Measurements from ENCODE around the gene GABBR2. TPM values are rescaled to one million over a fixed set of nuclear protein-coding genes. Genes with fewer than 3 reads are reported as not detected.

GABBR2 gene
- total RNA-seq, 1 donor from 2014 or later = not detected

DNA sequence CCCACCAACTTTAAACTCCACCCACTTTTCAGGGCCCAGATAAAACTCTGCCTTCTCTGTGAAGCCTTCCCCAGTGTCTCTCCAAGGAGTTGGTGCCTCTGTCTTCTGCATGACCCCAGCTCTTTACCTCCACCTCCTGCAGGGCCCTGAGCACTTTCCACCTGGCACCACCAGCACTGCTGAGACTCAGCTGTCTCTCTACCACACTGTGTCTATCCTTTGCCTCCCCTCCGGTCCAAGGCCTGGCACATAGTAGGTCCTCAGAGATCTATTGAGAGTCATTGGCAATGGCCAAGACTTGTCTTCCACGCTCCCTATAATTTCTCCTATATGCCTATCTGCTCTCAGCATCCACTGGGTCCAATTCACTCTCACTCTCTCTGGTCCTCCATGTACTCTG, 12.9 kb upstream of the GABBR2 start:
- TF ChIP-seq, protein P1, sequence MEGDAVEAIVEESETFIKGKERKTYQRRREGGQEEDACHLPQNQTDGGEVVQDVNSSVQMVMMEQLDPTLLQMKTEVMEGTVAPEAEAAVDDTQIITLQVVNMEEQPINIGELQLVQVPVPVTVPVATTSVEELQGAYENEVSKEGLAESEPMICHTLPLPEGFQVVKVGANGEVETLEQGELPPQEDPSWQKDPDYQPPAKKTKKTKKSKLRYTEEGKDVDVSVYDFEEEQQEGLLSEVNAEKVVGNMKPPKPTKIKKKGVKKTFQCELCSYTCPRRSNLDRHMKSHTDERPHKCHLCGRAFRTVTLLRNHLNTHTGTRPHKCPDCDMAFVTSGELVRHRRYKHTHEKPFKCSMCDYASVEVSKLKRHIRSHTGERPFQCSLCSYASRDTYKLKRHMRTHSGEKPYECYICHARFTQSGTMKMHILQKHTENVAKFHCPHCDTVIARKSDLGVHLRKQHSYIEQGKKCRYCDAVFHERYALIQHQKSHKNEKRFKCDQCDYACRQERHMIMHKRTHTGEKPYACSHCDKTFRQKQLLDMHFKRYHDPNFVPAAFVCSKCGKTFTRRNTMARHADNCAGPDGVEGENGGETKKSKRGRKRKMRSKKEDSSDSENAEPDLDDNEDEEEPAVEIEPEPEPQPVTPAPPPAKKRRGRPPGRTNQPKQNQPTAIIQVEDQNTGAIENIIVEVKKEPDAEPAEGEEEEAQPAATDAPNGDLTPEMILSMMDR (IDR thresholded peaks at IDR 0.05) = no peak
- Mint-ChIP-seq H3K27ac (ENCODE audit: unreplicated experiment) (no peak overlapping the region), H3K27me3 (ENCODE audit: unreplicated experiment) (peaks cover 51% of the 10 kb centered on the region), H3K4me1 (ENCODE audit: unreplicated experiment) (no peaks in the 10 kb centered on the region), H3K9me3 (ENCODE audit: unreplicated experiment) (no peaks in the 10 kb centered on the region), H3K36me3 (ENCODE audit: unreplicated experiment) (no peaks in the 10 kb centered on the region), H3K4me3 (ENCODE audit: unreplicated experiment) (no peak overlapping the region)
- DNase-seq (ENCODE audit: extremely low spot score, unreplicated experiment) = no peak

DNA sequence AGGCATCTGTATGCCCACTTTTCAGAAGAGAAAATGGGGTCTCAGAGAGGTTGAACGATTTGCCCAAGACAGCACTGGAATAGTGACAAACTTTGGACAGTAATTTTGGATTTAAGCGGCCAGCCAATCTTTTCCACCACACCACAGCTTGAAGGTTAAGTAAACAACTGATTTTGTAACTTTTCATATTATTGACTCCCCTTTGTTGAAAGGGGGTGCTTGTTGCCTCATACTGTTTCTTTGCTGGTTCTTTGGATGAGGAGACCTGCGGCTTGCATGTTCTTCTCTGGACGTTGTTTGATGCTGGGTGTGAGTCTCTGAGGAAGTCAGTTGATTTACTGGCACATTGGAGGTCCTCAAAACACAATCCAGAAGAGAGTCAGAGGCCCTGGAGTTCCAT, 11.7 kb upstream of the GABBR2 start:
- no peak for DNase-seq (ENCODE audit: extremely low spot score, unreplicated experiment)
- H3K4me3 Mint-ChIP-seq (ENCODE audit: unreplicated experiment) = no peak overlapping the region
- H3K9me3 Mint-ChIP-seq (ENCODE audit: unreplicated experiment) = no peaks in the 10 kb centered on the region
- H3K27ac Mint-ChIP-seq (ENCODE audit: unreplicated experiment) = no peak overlapping the region
- H3K4me1 Mint-ChIP-seq (ENCODE audit: unreplicated experiment) = no peaks in the 10 kb centered on the region
- TF ChIP-seq, protein P1 (IDR thresholded peaks at IDR 0.05) = no peak
- H3K36me3 Mint-ChIP-seq (ENCODE audit: unreplicated experiment) = no peaks in the 10 kb centered on the region
- peaks cover 64% of the 10 kb centered on the region for H3K27me3 Mint-ChIP-seq (ENCODE audit: unreplicated experiment)

DNA sequence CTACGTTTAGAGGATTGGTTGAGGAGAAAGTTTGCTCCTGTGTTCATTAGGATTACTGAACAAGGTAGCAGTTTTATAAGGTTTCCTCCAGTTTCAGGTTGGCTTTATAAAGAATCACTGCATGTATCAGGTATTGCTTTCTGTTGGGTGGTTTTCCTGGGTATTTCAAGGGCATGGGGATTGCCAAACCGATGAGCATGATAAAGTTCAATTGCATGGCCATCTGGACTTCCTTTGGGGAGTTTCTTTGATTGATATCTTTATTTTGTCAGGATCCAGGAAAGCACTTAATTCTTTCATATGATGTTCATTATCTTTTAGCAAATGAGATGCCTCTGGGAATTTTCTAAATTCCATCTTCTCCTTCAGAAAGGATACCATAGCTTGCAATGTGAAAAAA, 10.3 kb upstream of the GABBR2 start:
- H3K4me1 Mint-ChIP-seq (ENCODE audit: unreplicated experiment) = no peaks in the 10 kb centered on the region
- TF ChIP-seq, protein P1 (IDR thresholded peaks at IDR 0.05) = no peak
- no peak for DNase-seq (ENCODE audit: extremely low spot score, unreplicated experiment)
- H3K36me3 Mint-ChIP-seq (ENCODE audit: unreplicated experiment) = no peaks in the 10 kb centered on the region
- no peak overlapping the region for H3K27ac Mint-ChIP-seq (ENCODE audit: unreplicated experiment)
- no peaks in the 10 kb centered on the region for H3K9me3 Mint-ChIP-seq (ENCODE audit: unreplicated experiment)
- H3K27me3 Mint-ChIP-seq (ENCODE audit: unreplicated experiment) = peaks cover 68% of the 10 kb centered on the region
- H3K4me3 Mint-ChIP-seq (ENCODE audit: unreplicated experiment) = no peak overlapping the region

DNA sequence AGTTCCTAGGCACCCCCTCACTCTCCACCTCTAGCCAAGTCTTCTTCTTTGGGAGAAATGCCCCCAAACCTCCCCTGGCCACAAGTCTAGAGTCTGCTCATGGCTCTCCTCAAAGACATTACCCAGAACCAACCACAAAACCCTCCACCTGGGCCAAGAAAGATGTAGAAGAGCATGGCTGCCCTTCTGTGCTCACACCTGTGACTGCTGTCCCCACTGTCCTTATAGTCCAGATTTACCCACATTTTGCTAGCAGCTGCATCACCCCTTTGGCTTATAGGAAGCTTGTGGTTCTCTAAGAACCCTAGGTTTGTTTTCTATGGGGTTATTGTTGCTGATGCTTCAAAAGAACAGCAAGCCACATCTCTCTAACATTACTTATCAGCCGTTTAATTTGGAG, 6.1 kb upstream of the GABBR2 start:
- Mint-ChIP-seq H3K9me3 (ENCODE audit: unreplicated experiment) (no peaks in the 10 kb centered on the region), H3K27ac (ENCODE audit: unreplicated experiment) (no peak overlapping the region), H3K36me3 (ENCODE audit: unreplicated experiment) (no peaks in the 10 kb centered on the region), H3K27me3 (ENCODE audit: unreplicated experiment) (peaks cover 76% of the 10 kb centered on the region), H3K4me3 (ENCODE audit: unreplicated experiment) (no peak overlapping the region), H3K4me1 (ENCODE audit: unreplicated experiment) (no peaks in the 10 kb centered on the region)
- TF ChIP-seq, protein P1 (IDR thresholded peaks at IDR 0.05) = no peak
- DNase-seq (ENCODE audit: extremely low spot score, unreplicated experiment) = no peak

DNA sequence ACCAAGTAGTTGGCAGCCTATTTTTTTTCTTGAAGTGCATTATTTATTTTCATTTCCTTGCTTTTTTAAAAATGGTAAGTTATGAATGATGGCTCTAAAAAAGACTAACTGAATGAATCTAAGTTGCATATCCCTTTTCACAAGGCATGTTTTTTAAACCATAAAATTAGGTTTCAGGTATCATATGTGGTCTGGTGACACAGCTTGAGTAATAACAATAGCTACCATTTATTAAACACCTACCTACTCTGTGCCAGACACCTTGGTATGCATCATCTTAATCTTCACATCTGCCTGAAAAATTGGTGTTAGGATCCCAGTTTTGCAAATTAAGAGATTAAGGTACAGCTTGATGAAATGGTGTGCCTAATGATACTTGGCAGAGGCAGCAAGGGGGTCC, 4.3 kb upstream of the GABBR2 start:
- Mint-ChIP-seq H3K4me1 (ENCODE audit: unreplicated experiment) (peaks cover 4% of the 10 kb centered on the region), H3K36me3 (ENCODE audit: unreplicated experiment) (no peaks in the 10 kb centered on the region), H3K9me3 (ENCODE audit: unreplicated experiment) (no peaks in the 10 kb centered on the region), H3K27ac (ENCODE audit: unreplicated experiment) (no peak overlapping the region), H3K4me3 (ENCODE audit: unreplicated experiment) (no peak overlapping the region), H3K27me3 (ENCODE audit: unreplicated experiment) (peaks cover 74% of the 10 kb centered on the region)
- TF ChIP-seq, protein P1 (IDR thresholded peaks at IDR 0.05) = no peak
- no peak for DNase-seq (ENCODE audit: extremely low spot score, unreplicated experiment)
